IPS-20b (cell line): ENCODE results near the gene GALNT8.

ENCODE experiments used
- H3K27ac ChIP-seq: one replicate; pipeline ENCODE4 v1.5.1; 2013; ENCODE audit warnings: low read length
- H3K27me3 ChIP-seq: 2 replicates; pipeline ENCODE4 v1.6.1; 2013; ENCODE audit warnings: mild to moderate bottlenecking, low read length, inconsistent platforms; ENCODE audit not compliant: insufficient read depth
- H3K36me3 ChIP-seq: 2 replicates; pipeline ENCODE4 v1.6.1; 2013; ENCODE audit warnings: low read depth, mild to moderate bottlenecking, inconsistent platforms, low read length, moderate library complexity; ENCODE audit not compliant: insufficient read depth
- H3K4me1 ChIP-seq: 2 replicates; pipeline ENCODE4 v1.6.1; 2013; ENCODE audit warnings: mild to moderate bottlenecking, control low read depth, inconsistent platforms, low read length, moderate library complexity; ENCODE audit not compliant: insufficient read depth
- H3K4me3 ChIP-seq: 2 replicates; pipeline ENCODE4 v1.5.1; 2013; ENCODE audit warnings: mild to moderate bottlenecking, low read length, inconsistent platforms
- H3K9ac ChIP-seq: 2 replicates; pipeline ENCODE4 v1.6.1; 2013; ENCODE audit warnings: low read depth, mild to moderate bottlenecking, inconsistent platforms, low read length, moderate library complexity
- H3K9me3 ChIP-seq: 2 replicates; pipeline ENCODE4 v1.6.1; 2013; ENCODE audit warnings: mild to moderate bottlenecking, low read depth, low read length, inconsistent platforms; ENCODE audit not compliant: insufficient read depth

GALNT8 gene

DNA sequence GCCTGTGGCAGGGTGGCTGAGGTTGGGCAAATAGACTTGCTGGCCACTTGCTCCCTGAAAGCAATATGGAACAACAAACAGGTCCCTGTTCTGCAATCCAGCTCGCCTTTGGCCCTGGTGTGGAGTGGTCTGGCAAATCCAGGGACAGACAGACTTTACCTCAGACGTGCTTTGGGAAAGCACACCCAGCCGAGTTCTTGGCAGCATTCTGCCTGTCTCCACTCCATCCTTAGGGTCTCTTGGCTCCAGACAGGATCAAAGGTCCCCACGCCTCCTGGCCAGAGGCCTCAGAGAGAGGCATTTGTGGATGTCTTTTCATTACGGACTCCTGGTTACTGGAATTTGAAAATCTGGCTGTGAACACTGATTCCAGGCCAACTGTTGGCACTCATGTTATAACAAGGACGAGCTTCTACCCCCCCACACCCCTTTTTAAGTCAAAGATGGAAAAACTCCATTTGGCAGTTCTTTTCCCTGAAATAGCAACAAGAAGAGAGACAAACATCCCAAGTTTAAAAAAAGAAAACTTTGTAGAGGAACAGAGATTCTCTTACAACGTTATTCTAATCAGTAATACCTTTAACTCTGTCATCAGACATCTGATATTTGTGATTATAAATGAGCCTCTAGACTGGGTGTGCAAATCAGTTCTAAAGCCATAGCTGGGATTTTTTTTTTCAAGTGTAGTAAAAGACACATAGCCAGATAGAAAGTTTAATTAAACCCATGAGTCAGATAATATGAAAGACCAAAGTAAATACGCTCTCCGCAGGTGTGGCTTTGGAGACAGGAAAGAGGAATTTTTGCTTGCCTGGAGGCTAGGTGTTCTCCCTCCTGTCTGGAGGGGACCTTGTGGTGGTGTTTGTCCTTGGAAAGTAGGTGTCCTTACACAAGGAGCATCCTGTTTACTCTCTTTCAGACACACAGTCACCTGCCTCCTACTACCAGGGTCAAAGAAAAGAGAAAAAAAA lies 60.7 kb downstream of the GALNT8 start:
- H3K36me3 ChIP-seq = no peaks in the 10 kb centered on the region
- no peaks in the 10 kb centered on the region for H3K9me3 ChIP-seq
- no peak overlapping the region for H3K9ac ChIP-seq
- H3K27me3 ChIP-seq = no peaks in the 10 kb centered on the region
- H3K4me1 ChIP-seq = no peaks in the 10 kb centered on the region
- H3K27ac ChIP-seq = no peak overlapping the region
- no peak overlapping the region for H3K4me3 ChIP-seq

DNA sequence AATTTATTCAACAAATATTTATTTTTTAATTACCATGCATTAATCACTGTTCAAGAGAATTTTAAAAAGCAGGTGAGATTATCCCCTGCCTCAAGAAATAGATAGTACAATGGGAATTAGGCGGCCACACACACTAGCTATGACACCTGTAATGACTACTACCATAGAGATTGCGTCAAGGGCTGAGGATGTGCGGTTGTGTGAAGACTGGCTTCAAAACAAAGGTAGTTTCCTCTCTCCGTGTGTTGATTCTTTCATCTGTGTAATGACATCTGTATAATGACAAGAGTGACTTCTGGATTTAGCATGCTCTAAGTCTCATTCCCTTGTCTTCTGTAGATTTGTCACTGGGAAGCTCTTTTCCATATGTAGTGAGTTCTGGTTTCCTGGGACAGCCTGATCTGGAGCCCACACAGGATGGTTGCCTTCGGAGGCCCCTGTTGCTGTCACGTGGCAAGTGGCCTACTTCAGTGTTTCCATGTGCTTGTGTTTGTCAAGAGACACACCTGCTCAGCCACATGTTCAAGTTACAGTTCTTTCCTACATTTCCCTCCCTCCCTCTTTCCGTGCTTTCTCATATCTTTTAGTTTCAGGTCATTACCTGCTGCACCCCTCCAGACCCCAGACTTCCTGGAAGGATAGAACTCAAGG lies 64.3 kb downstream of the GALNT8 start:
- no peaks in the 10 kb centered on the region for H3K9me3 ChIP-seq
- no peak overlapping the region for H3K4me3 ChIP-seq
- H3K9ac ChIP-seq = no peak overlapping the region
- no peaks in the 10 kb centered on the region for H3K4me1 ChIP-seq
- H3K27ac ChIP-seq = no peak overlapping the region
- no peaks in the 10 kb centered on the region for H3K27me3 ChIP-seq
- no peaks in the 10 kb centered on the region for H3K36me3 ChIP-seq

DNA sequence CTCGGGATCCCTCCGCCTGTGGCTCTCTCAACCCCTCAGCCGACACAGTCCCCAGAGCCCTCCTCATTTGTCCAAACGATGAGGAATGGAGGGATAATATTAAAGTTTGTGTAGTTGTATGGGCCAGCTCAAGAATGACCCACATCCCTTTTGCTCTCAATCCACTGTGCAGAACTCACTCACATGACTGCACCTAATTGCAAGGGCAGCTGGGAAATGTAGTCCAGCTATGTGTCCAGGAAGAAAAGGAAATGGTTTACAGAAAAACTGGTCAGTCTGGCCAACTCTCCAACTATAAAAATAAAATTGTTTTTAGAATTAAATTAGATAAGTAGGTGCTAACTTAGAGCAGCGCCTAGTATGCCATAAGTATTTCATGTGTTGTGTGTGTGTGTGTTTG lies 66.6 kb downstream of the GALNT8 start:
- H3K27ac ChIP-seq = no peak overlapping the region
- no peaks in the 10 kb centered on the region for H3K36me3 ChIP-seq
- H3K4me1 ChIP-seq = no peaks in the 10 kb centered on the region
- H3K9me3 ChIP-seq = 0 out of 2 replicates have a peak, but pooled peaks cover 6% of the 10 kb centered on the region
- H3K4me3 ChIP-seq = no peak overlapping the region
- H3K9ac ChIP-seq = no peak overlapping the region
- H3K27me3 ChIP-seq = no peaks in the 10 kb centered on the region

DNA sequence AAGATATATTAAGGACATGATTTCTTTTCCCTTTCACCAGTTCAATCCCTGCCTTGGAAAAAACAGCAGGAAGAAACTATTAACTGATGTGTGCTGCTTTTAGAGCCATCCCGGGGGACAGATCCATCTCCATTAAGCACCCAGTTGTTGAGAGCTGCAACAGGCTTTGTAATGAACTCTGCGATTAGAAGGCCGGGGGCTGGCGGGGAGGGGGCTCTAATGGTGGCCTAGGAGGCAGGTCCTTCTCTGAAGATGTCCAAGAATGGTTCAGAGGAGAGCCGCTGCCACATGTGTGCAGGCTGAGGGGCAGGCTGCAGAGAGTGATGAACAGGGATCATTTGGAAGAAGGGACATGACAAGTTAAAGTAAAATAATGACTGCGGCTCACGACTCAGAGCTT lies 67.8 kb downstream of the GALNT8 start:
- Histone ChIP-seq H3K9me3 (0 out of 2 replicates have a peak, but pooled peaks cover 6% of the 10 kb centered on the region), H3K27me3 (no peaks in the 10 kb centered on the region), H3K4me3 (no peak overlapping the region), H3K36me3 (no peaks in the 10 kb centered on the region), H3K4me1 (no peaks in the 10 kb centered on the region), H3K9ac (no peak overlapping the region), H3K27ac (no peak overlapping the region)

DNA sequence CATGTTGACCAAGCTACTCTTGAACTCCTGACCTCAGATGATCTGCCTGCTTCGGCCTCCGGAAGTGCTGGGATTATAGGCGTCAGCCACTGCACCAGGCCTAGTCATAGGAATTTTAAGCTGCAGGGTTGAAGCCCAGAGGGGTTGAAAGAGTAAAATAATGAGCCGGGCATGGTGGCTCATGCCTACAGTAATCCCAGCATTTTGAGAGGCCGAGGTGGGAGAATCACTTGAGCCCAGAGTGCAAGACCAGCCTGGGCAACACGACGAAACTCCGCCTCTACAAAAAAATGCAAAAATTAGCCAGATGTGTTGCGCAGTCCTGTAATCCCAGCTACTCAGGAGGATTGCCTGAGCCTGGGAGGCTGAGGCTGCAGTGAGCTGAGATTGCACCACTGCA lies 69.6 kb downstream of the GALNT8 start:
- Histone ChIP-seq H3K9me3 (0 out of 2 replicates have a peak, but pooled peaks cover 6% of the 10 kb centered on the region), H3K36me3 (no peaks in the 10 kb centered on the region), H3K4me1 (no peaks in the 10 kb centered on the region), H3K27me3 (no peaks in the 10 kb centered on the region), H3K9ac (no peak overlapping the region), H3K4me3 (no peak overlapping the region), H3K27ac (no peak overlapping the region)

DNA sequence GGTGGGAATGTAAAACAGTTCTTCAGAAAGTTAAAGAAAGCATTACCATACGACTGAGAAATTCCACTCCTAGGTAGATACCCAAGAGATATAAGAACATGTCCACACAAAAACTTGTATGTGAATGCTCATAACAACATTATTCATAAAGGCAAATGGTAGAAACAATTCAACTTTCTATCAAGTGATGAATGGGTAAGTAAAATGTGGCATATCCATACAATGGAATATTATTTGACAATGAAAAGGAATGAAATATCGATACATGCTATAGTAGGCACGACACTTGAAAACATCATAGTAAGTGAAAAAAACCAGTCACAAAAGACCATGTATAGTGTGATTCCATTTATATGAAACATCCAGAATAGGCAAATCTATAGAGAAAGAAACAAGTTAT lies 71.3 kb downstream of the GALNT8 start:
- Histone ChIP-seq H3K9me3 (0 out of 2 replicates have a peak, but pooled peaks cover 6% of the 10 kb centered on the region), H3K4me3 (no peak overlapping the region), H3K36me3 (no peaks in the 10 kb centered on the region), H3K27me3 (no peaks in the 10 kb centered on the region), H3K4me1 (no peaks in the 10 kb centered on the region), H3K27ac (no peak overlapping the region), H3K9ac (no peak overlapping the region)

DNA sequence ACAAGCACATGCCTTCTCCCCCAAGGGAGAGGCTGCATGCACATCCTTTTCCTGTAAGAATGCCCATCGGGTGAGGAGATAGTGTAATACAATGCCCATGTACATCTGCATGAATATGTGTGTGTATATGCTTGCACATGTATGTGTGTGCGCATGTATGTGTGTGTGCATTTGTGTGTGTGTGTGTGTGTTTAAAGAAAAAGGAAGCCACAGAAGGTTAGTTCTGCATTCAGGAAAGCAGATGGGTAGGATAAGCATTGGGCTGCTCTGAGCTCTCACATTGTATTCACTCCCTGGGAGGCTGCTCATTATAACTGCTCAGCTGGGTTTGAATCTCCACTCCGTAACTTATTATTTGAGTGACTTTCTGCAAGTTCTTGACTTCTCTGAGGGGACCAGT lies 74.3 kb downstream of the GALNT8 start:
- H3K4me1 ChIP-seq = no peaks in the 10 kb centered on the region
- H3K36me3 ChIP-seq = no peaks in the 10 kb centered on the region
- 0 out of 2 replicates have a peak, but pooled peaks cover 6% of the 10 kb centered on the region for H3K9me3 ChIP-seq
- no peak overlapping the region for H3K27ac ChIP-seq
- H3K27me3 ChIP-seq = no peaks in the 10 kb centered on the region
- H3K9ac ChIP-seq = no peak overlapping the region
- H3K4me3 ChIP-seq = no peak overlapping the region

DNA sequence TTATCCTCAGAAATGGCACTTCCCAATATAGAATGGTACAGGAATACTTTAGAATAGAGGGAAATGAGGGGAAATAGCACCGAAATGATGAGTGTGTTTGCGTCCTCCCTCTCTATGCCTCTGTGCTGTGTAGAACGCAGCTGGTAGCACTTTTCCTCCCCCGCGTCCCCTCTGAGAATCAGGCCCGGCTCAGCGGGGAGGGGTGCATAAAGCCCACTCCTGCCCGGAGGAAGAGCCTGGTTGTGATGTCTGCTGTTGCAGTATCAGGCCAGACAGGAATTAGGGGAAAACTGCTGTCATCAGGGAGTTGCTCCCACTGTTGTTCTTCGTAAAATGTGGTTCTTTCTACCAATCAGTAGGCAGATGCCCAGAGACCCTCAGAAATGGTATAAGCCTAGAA lies 76.0 kb downstream of the GALNT8 start:
- Histone ChIP-seq H3K27me3 (no peaks in the 10 kb centered on the region), H3K4me3 (no peak overlapping the region), H3K9me3 (0 out of 2 replicates have a peak, but pooled peaks cover 4% of the 10 kb centered on the region), H3K27ac (no peak overlapping the region), H3K9ac (no peak overlapping the region), H3K4me1 (no peaks in the 10 kb centered on the region), H3K36me3 (no peaks in the 10 kb centered on the region)

DNA sequence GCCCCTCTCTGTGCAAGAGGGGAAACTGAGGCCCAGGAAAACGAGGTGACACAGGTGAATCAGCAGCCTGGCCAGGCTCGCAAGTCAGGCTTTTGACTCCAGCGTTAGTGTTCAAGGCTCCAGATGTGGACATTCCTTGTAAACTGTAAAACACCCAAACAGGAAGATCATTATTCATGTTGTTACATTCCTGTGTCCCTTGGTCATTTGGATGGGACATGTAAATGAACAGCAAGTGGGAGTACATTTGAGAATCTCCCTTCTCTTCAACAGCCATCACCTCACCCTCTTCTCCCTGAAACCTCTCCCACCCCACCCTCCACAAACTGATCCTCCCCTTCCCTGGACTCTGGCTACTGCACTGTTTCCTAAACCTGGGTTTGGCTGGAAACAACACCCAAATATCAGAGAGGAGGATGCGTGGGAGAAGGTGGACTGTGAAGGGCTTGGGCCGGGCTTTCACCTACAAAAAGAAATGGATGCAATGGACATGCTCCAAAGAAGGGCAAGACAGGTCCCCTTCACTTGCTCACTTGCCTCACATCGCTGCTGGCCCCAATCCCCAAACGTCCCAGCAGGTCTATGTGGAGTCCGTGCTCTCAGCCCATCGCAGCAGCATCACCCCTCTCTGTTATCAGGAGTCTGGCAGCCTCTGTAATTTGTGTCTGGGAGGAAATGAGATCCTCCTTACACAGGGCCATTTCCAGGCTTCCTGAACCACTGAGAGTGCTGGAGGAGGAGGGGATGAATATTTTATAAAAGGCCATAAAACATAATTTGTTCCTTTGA lies 76.7 kb downstream of the GALNT8 start:
- Histone ChIP-seq H3K36me3 (no peaks in the 10 kb centered on the region), H3K4me1 (no peaks in the 10 kb centered on the region), H3K27me3 (no peaks in the 10 kb centered on the region), H3K4me3 (no peak overlapping the region), H3K27ac (no peak overlapping the region), H3K9ac (no peak overlapping the region), H3K9me3 (no peaks in the 10 kb centered on the region)

DNA sequence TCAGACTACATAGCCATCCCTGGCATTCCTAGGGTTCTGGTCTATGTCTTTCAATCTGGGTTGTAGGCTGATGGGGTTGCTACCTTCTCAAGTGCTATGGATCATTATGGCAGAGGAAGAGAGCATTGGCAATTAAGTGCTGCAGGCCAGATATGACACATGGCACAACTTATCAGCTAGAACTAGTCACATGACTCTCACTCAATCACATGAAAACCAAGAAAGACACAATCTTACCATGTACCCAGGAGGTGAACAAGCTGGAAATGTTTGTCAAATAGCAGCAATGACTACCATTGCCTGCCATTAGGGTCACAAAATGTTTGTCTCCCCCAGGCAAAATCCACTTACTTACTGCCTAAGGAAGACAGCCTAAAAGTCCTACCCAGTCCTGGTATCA lies 80.4 kb downstream of the GALNT8 start:
- Histone ChIP-seq H3K9me3 (no peaks in the 10 kb centered on the region), H3K36me3 (no peaks in the 10 kb centered on the region), H3K27me3 (no peaks in the 10 kb centered on the region)

DNA sequence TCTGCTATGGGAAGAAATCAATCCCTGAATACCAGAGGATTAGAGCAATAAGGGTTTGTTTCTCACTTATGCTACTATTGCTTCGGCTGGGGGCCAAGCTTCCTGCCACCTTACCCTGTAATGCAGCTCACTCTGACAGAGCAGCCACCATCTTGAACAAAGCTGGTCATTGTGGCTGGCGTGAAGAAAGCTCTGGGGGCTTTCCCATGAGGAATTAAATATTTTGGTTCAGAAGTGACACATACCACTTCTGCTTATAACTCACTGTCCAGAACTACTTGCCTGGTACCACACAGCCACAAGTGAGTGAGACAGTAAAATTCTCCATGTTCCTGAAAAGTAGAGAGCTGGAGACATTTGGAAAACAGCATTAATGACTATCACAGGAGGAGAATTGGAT lies 82.6 kb downstream of the GALNT8 start:
- H3K27me3 ChIP-seq = peaks cover 18% of the 10 kb centered on the region
- no peaks in the 10 kb centered on the region for H3K36me3 ChIP-seq
- H3K4me3 ChIP-seq = no peak overlapping the region

More for the DNA sequence above, 80.4 kb downstream of the GALNT8 start:
- Histone ChIP-seq H3K9ac (no peak overlapping the region), H3K4me1 (no peaks in the 10 kb centered on the region), H3K27ac (no peak overlapping the region), H3K4me3 (no peak overlapping the region)

More for the DNA sequence above, 82.6 kb downstream of the GALNT8 start:
- no peaks in the 10 kb centered on the region for H3K9me3 ChIP-seq
- no peaks in the 10 kb centered on the region for H3K4me1 ChIP-seq
- H3K27ac ChIP-seq = no peak overlapping the region
- H3K9ac ChIP-seq = no peak overlapping the region
